A549 (cell line): ENCODE data around the gene ZBTB46.

ENCODE experiments used
- CHD2 ChIP-seq: fragments of 150-350 bp; IDR thresholded peaks from 2 replicates; pipeline ENCODE4 v1.6.1; 2014; ENCODE audit warnings: low read length; ENCODE audit not compliant: partially characterized antibody
- CTCF ChIP-seq: fragments of >200 bp; sonication (Bioruptor Twin); formaldehyde crosslinking; IDR thresholded peaks from 3 replicates; pipeline ENCODE4 v1.5.1; 2016
- EP300 ChIP-seq, 2 experiments: fragments of >200 bp; sonication (Bioruptor Twin); formaldehyde crosslinking; IDR thresholded peaks; 2 replicates in 1 of 2; 3 replicates in 1 of 2; pipeline ENCODE4 v1.6.1; 2016 to 2017
- MYC ChIP-seq: IDR thresholded peaks from 2 replicates; pipeline ENCODE4 v1.6.1; 2012; ENCODE audit warnings: mild to moderate bottlenecking, inconsistent platforms, low read length, improper control_type of control experiment, borderline replicate concordance
- REST ChIP-seq: fragments of 200-600 bp; sonication (generic); IDR thresholded peaks from 2 replicates; pipeline ENCODE4 v1.6.1; 2016; ENCODE audit warnings: antibody characterized with exemption, mild to moderate bottlenecking, moderate library complexity
- TF ChIP-seq, protein P1 (sequence below): IDR thresholded peaks from 2 replicates; pipeline ENCODE4 v1.6.1; 2012

GRCh38 chr20:63829945-63830835 is 874 bp downstream of the ZBTB46 start:
- no peak for TF ChIP-seq EP300 (IDR thresholded peaks at IDR 0.05)
- no peak for TF ChIP-seq MYC
- TF ChIP-seq, protein P1, sequence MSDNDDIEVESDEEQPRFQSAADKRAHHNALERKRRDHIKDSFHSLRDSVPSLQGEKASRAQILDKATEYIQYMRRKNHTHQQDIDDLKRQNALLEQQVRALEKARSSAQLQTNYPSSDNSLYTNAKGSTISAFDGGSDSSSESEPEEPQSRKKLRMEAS = no peak
- TF ChIP-seq CHD2 = no peak
- no peak for TF ChIP-seq CTCF
- no peak for TF ChIP-seq REST
